Lower leg skin (tissue), 4 donors: ENCODE measurements around the gene MPPE1. TPM values are rescaled to one million over a fixed set of nuclear protein-coding genes. Genes with fewer than 3 reads are reported as not detected.

Source experiments
- DNase-seq, 2 donors: peaks; one replicate each; pipeline ENCODE4 v3.0.0-alpha.2; 2019; ENCODE audit warnings: low spot score in 2 of 2
- H3K4me3 ChIP-seq: fragments of 200-600 bp; sonication (generic); 2 replicates; pipeline ENCODE4 v1.5.1; 2017; ENCODE audit warnings: mild to moderate bottlenecking, low read depth; ENCODE audit not compliant: poor library complexity, severe bottlenecking
- CTCF ChIP-seq, 3 donors: fragments of 450-650 bp; IDR thresholded peaks; one replicate each; pipeline ENCODE4 v1.5.1; 2016; ENCODE audit warnings: antibody characterized with exemption in 3 of 3, mild to moderate bottlenecking in 3 of 3, moderate library complexity in 2 of 3
- POLR2A ChIP-seq, 2 donors: fragments of 450-650 bp; IDR thresholded peaks; one replicate each; pipeline ENCODE4 v1.6.1; 2016 to 2017; ENCODE audit warnings: antibody characterized with exemption in 2 of 2, mild to moderate bottlenecking in 1 of 2, moderate library complexity in 1 of 2
- WGBS, 2 donors: methylation state at CpG; one replicate each; pipeline ENCODE4 v1.1.5; 2018; 5-methylcytosine and 5-hydroxymethylcytosine counted together
- intact Hi-C: fragments of 100-400 bp; cut with DNase I; formaldehyde crosslinking; loops from one replicate; pipeline ENCODE4 v1.15.0; 2023; ENCODE audit warnings: low total_unique reads
- total RNA-seq, 4 donors: library from RNA; depleted of rRNA; stranded (reverse); fragments of >200 nt; gene quantifications; one replicate each; pipeline ENCODE4 v1.1.0, GENCODE V29; 2016

The MPPE1 gene
- total RNA-seq, 4 donors from 2014 or later = 30.2 to 62.2 (median 44.5) TPM

GRCh38 chr18:11884396-11885030 lies 23.6 kb downstream of the MPPE1 start:
- no peak for DNase-seq
- 88 to 90% methylated on average over 12 of the region's 12 CpGs for WGBS, 2 donors

GRCh38 chr18:11883153-11883552 lies 25.0 kb downstream of the MPPE1 start:
- intact Hi-C loops = no loop called here
- no peak for DNase-seq
- 52 to 87% methylated on average over 1 of the region's 1 CpG for WGBS, 2 donors
- TF ChIP-seq POLR2A (IDR thresholded peaks at IDR 0.05) (no peak), CTCF (IDR thresholded peaks at IDR 0.05) (no peak)
- no peak overlapping the region for H3K4me3 ChIP-seq

More at GRCh38 chr18:11884396-11885030, 23.6 kb downstream of the MPPE1 start:
- TF ChIP-seq POLR2A (IDR thresholded peaks at IDR 0.05) (no peak), CTCF (IDR thresholded peaks at IDR 0.05) (no peak)
- no peak overlapping the region for H3K4me3 ChIP-seq
- intact Hi-C loops = no loop called here

GRCh38 chr18:11882636-11883035 lies 25.5 kb downstream of the MPPE1 start:
- 58 to 87% methylated on average over 4 of the region's 4 CpGs for WGBS, 2 donors
- TF ChIP-seq POLR2A (IDR thresholded peaks at IDR 0.05) = no peak
- no peak for TF ChIP-seq CTCF (IDR thresholded peaks at IDR 0.05)
- no peak for DNase-seq
- intact Hi-C loops = no loop called here
- H3K4me3 ChIP-seq = no peak overlapping the region

DNA sequence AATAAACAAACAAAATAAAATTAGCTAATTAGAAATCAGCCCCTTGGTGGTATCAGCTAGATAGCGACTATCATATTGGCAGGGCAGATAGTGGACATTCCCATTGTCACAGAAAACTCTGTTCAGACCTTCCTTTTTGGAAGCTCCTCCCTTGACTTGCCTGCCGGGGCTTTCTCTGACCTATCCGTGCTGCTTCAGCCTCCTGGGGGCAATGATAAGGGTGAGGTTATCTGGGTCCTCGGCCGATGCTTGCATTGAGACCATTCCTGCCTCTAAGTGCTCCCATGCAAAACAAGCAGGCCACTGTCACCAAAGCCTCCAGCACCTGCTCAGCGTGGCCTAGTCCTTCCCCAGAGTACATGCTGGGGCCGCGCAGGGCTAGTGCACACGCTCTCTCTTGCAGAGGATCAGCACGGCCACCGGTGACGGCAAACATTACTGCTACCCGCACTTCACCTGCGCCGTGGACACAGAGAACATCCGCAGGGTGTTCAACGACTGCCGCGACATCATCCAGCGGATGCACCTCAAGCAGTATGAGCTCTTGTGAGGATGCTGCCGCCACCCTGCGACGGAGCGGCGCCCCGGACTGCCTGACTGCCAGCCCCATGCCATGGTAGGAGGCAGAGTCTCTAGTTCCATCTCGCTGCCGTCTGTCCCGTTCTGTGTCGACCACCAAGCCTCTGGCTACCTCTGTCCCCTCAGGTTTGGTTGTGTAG lies 27.4 kb downstream of the MPPE1 start:
- H3K4me3 ChIP-seq = no peak overlapping the region
- 96 to 97% methylated on average over 30 of the region's 30 CpGs for WGBS, 2 donors
- intact Hi-C loops = no loop called here
- TF ChIP-seq CTCF (IDR thresholded peaks at IDR 0.05) = no peak
- no peak for TF ChIP-seq POLR2A (IDR thresholded peaks at IDR 0.05)
- no peak for DNase-seq

DNA sequence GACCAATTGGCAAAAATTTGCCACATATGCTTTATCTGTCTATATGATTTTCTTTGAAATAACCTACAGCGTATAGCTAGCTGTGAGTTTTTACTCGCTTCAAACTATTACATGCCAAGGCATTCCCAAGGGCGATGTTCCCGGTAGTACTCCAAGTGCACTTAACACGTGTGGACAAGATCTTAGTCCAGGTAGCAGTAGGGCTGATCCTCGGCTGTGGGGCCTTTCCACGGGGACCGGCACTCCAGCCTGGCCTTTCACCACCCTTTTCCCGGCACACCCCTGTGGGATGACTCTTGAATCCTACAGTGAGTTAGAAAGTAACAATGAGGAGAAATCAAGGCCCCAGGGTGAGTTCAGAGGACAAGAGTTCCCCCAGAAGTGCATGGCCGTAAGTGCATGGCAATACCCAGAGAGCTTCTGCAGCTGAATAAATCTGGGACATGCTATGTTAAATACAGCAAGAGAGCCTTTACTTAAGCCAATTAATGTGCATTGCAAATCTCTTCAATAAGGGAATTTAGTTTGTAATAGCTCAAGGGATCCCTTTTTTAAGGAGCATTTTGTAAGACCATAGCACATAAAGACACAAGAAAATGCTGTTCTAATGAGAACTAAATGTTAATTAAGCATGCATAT lies 30.5 kb downstream of the MPPE1 start:
- whole genome bisulfite sequencing, 2 donors = 83 to 91% methylated on average over 10 of the region's 10 CpGs
- no peak overlapping the region for H3K4me3 ChIP-seq
- TF ChIP-seq POLR2A (IDR thresholded peaks at IDR 0.05) = no peak
- TF ChIP-seq CTCF (IDR thresholded peaks at IDR 0.05) = no peak
- DNase-seq = no peak
- intact Hi-C loops = no loop called here
